SK-N-SH treated with all-trans-retinoic acid at 6 μM for 48 hours (cell line): ENCODE results near the gene TNNI2.

Experiments
- ATAC-seq: fragments of 200-7000 bp; cut with Tn5 transposase; 3 replicates; pipeline ENCODE4 v1.9.1; 2020; ENCODE audit warnings: mild to moderate bottlenecking, moderate library complexity
- ARNTL ChIP-seq: fragments of 450-650 bp; formaldehyde crosslinking; IDR thresholded peaks from 2 replicates; pipeline ENCODE4 v1.5.0; 2020; ENCODE audit warnings: low read depth, mild to moderate bottlenecking, moderate library complexity, borderline replicate concordance
- BACH2 ChIP-seq: fragments of 250-450 bp; sonication (Bioruptor Pico); IDR thresholded peaks from 2 replicates; pipeline ENCODE4 v1.9.0; 2021; ENCODE audit warnings: mild to moderate bottlenecking, borderline replicate concordance
- CREB5 ChIP-seq: fragments of 250-450 bp; sonication (Bioruptor Pico); IDR thresholded peaks from 2 replicates; pipeline ENCODE4 v1.5.1; 2020; ENCODE audit warnings: low read depth, mild to moderate bottlenecking, moderate library complexity
- CSDC2 ChIP-seq: fragments of 250-450 bp; sonication (Bioruptor Pico); IDR thresholded peaks from 2 replicates; pipeline ENCODE4 v1.5.0; 2020; ENCODE audit warnings: mild to moderate bottlenecking, moderate library complexity
- CSRNP3 ChIP-seq: fragments of 250-450 bp; sonication (Bioruptor Pico); IDR thresholded peaks from 2 replicates; pipeline ENCODE4 v1.5.1; 2021; ENCODE audit warnings: mild to moderate bottlenecking, moderate library complexity
- ESRRG ChIP-seq: fragments of 250-450 bp; sonication (Bioruptor Pico); IDR thresholded peaks from 2 replicates; pipeline ENCODE4 v1.6.1; 2021; ENCODE audit warnings: mild to moderate bottlenecking
- GLIS3 ChIP-seq: fragments of 250-450 bp; sonication (Bioruptor Pico); IDR thresholded peaks from 2 replicates; pipeline ENCODE4 v1.5.0; 2020; ENCODE audit warnings: mild to moderate bottlenecking, moderate library complexity
- ISL1 ChIP-seq: fragments of 250-450 bp; sonication (Bioruptor Pico); IDR thresholded peaks from 2 replicates; pipeline ENCODE4 v2.1.2; 2022; ENCODE audit warnings: mild to moderate bottlenecking, moderate library complexity
- OSR1 ChIP-seq: fragments of 250-450 bp; sonication (Bioruptor Pico); IDR thresholded peaks from 2 replicates; pipeline ENCODE4 v1.8.0; 2022; ENCODE audit warnings: moderate library complexity, mild to moderate bottlenecking, inconsistent platforms
- RARB ChIP-seq: fragments of 250-450 bp; sonication (Bioruptor Pico); IDR thresholded peaks from 2 replicates; pipeline ENCODE4 v1.8.0; 2021; ENCODE audit warnings: mild to moderate bottlenecking, moderate library complexity
- SNAI2 ChIP-seq: fragments of 250-450 bp; sonication (Bioruptor Pico); IDR thresholded peaks from 2 replicates; pipeline ENCODE4 v1.5.0; 2020; ENCODE audit warnings: mild to moderate bottlenecking, moderate library complexity
- TCF4 ChIP-seq: fragments of 250-450 bp; sonication (Bioruptor Pico); IDR thresholded peaks from 2 replicates; pipeline ENCODE4 v1.8.0; 2021; ENCODE audit warnings: mild to moderate bottlenecking, moderate library complexity, borderline replicate concordance
- TSHZ2 ChIP-seq: fragments of 250-450 bp; sonication (Bioruptor Pico); IDR thresholded peaks from 2 replicates; pipeline ENCODE4 v1.5.0; 2020; ENCODE audit warnings: mild to moderate bottlenecking, moderate library complexity
- ZC3H10 ChIP-seq: fragments of 250-450 bp; sonication (Bioruptor Pico); IDR thresholded peaks from 2 replicates; pipeline ENCODE4 v1.5.1; 2021; ENCODE audit warnings: mild to moderate bottlenecking, moderate library complexity
- ZFP3 ChIP-seq: fragments of 250-450 bp; sonication (Bioruptor Pico); IDR thresholded peaks from 2 replicates; pipeline ENCODE4 v1.5.0; 2020; ENCODE audit warnings: mild to moderate bottlenecking, moderate library complexity
- ZFP30 ChIP-seq: fragments of 450-650 bp; formaldehyde crosslinking; IDR thresholded peaks from 2 replicates; pipeline ENCODE4 v1.5.0; 2022; ENCODE audit warnings: mild to moderate bottlenecking, moderate library complexity
- ZNF565 ChIP-seq: fragments of 450-650 bp; formaldehyde crosslinking; conservative IDR thresholded peaks from 2 replicates; pipeline ENCODE4 v1.5.0; 2020; ENCODE audit warnings: low read depth, mild to moderate bottlenecking, moderate library complexity
- ZNF70 ChIP-seq: fragments of 450-650 bp; formaldehyde crosslinking; IDR thresholded peaks from 2 replicates; pipeline ENCODE4 v1.5.0; 2020; ENCODE audit warnings: mild to moderate bottlenecking, moderate library complexity
- ZNF8 ChIP-seq: fragments of 450-650 bp; formaldehyde crosslinking; IDR thresholded peaks from 2 replicates; pipeline ENCODE4 v1.5.0; 2020; ENCODE audit warnings: mild to moderate bottlenecking, moderate library complexity
- TF ChIP-seq, protein P1 (sequence below): fragments of 250-450 bp; sonication (Bioruptor Pico); IDR thresholded peaks from 2 replicates; pipeline ENCODE4 v1.8.0; 2020; ENCODE audit warnings: mild to moderate bottlenecking, moderate library complexity, borderline replicate concordance

Gene TNNI2

DNA sequence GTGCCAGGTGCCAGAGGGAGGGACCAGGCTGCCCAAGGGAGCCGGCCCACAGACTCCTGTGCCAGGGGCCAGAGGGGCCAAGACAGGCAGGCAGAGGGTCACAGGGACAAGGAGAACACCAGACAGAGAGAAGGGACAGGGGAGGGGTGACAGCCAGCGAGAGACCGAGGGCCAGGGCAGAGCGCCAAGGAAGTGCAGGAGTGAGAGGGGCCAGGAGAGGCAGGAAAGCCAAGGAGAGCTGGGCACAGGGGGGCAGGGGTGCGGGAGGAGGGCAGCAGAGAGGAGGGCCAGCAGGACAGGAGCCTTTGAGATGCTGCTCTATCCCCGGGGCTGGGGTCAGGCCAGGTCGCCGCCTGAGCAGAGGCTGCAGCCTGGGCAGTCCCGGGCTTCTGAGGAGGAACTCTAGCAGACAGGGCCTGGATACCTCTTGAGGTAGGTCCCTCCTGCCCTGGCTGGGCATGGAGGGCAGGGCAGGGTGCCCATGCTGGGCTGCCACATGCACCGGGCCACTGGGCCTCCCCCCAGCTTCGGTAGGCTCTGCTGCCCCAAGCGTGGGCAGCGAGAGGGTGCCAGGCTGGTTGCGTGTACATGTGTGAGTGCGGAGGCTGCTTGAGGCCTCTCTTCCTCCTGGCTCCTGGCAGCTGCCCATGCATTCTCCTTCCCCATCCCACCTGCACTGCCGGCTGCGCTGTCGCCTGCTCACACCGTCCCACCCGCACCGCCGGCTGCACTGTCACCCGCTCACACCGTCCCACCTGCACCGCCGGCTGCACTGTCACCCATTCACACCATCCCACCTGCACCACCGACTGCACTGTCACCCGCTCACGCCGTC, 26.3 kb downstream of the TNNI2 start:
- peak; percentile 23 for ATAC-seq
- TF ChIP-seq ZNF70 = no peak
- no peak for TF ChIP-seq ZNF565 (CRISPR knock-in tag)
- TF ChIP-seq CSRNP3 (CRISPR knock-in tag) = no peak
- TF ChIP-seq GLIS3 (CRISPR knock-in tag) = no peak
- no peak for TF ChIP-seq CSDC2 (CRISPR knock-in tag)
- no peak for TF ChIP-seq ISL1 (CRISPR knock-in tag)
- TF ChIP-seq ZFP30 (CRISPR knock-in tag) = no peak
- TF ChIP-seq ZC3H10 (CRISPR knock-in tag) = no peak
- TF ChIP-seq TCF4 (CRISPR knock-in tag) = no peak
- no peak for TF ChIP-seq BACH2 (CRISPR knock-in tag)
- TF ChIP-seq, protein P1, sequence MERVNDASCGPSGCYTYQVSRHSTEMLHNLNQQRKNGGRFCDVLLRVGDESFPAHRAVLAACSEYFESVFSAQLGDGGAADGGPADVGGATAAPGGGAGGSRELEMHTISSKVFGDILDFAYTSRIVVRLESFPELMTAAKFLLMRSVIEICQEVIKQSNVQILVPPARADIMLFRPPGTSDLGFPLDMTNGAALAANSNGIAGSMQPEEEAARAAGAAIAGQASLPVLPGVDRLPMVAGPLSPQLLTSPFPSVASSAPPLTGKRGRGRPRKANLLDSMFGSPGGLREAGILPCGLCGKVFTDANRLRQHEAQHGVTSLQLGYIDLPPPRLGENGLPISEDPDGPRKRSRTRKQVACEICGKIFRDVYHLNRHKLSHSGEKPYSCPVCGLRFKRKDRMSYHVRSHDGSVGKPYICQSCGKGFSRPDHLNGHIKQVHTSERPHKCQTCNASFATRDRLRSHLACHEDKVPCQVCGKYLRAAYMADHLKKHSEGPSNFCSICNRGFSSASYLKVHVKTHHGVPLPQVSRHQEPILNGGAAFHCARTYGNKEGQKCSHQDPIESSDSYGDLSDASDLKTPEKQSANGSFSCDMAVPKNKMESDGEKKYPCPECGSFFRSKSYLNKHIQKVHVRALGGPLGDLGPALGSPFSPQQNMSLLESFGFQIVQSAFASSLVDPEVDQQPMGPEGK (CRISPR knock-in tag) = no peak
- no peak for TF ChIP-seq SNAI2 (CRISPR knock-in tag)

DNA sequence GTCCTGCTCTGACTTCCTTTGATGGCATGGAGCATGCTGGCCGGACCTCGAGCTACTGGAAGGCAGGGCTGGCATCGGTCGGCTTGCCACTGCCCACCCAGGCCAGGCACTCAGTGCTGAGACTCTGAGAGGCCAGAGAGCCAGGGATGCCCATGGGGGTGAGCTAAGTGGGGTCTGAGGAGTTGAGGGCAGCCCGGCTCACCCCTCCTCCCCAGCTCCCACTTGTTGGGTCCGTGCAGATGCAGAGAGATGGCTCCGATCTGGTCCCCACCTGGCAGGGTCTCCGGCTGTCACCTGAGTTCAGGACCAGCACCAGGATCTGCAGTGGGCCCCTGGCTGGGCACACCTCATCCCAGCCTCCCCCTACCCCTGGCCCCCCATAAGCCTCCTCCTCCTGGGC, 27.4 kb downstream of the TNNI2 start:
- no peak for ATAC-seq

DNA sequence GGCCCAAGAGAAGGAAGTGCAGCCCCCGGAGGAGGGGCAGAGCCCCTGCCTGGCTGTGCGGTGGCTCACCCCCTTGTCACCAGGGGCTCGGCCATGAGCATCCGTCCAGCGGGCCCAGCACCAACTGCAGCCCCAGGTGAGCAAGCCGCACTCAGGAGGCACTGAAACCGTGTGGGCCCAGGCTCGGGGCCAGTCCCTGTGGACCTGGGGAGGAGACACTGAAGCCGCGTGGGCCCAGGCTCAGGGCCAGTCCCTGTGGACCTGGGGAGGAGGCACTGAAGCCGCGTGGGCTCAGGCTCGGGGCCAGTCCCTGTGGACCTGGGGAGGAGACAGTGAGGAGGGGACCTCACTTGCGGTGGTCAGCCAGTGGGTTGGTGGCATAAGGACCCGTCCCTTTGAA, 28.0 kb downstream of the TNNI2 start:
- TF ChIP-seq ZC3H10 (CRISPR knock-in tag) (no peak), CSRNP3 (CRISPR knock-in tag) (no peak)
- no peak for ATAC-seq

More for the DNA sequence above, 27.4 kb downstream of the TNNI2 start:
- TF ChIP-seq ARNTL = no peak
- TF ChIP-seq, protein P1 (CRISPR knock-in tag) = no peak
- TF ChIP-seq ZNF70 = no peak
- no peak for TF ChIP-seq ESRRG

DNA sequence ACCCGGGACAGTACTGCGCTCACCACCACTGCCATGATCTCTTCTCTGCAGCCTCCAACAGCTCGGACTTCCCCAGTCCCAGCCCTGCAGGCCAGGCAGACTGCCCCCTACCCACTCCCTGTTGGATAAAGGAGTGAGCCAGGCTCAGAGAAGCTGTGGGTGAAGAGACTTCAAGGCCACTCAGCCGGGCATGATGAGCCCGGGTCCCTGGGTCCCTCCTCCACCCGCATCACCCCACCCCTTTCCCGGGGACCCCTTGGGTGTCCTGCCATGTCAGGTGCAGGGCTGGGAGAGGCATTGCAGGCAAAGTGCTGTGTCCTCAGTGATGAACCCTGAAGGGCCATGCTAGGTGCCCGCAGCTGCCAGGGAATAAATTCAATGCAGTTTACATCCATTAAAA, 28.6 kb downstream of the TNNI2 start:
- TF ChIP-seq ZNF8 (no peak), ESRRG (no peak), RARB (CRISPR knock-in tag) (no peak), GLIS3 (CRISPR knock-in tag) (no peak), OSR1 (CRISPR knock-in tag) (no peak), ZNF70 (no peak)
- ATAC-seq = no peak

- ATAC-seq = no peak
- no peak for TF ChIP-seq CREB5 (CRISPR knock-in tag)
- TF ChIP-seq RARB (CRISPR knock-in tag) = no peak
- TF ChIP-seq TSHZ2 (CRISPR knock-in tag) = no peak
- no peak for TF ChIP-seq ZFP3 (CRISPR knock-in tag)
- no peak for TF ChIP-seq ARNTL
- TF ChIP-seq ZNF565 (CRISPR knock-in tag) = no peak
- TF ChIP-seq TCF4 (CRISPR knock-in tag) = no peak
These were observed 29.4 kb downstream of the TNNI2 start for GRCh38 chr11:1868056-1868635.
